ENCODE data around the gene BTBD16.
A peak's percentile ranks its signal among the peaks of the same experiment; 100 is the strongest.

The BTBD16 gene

GRCh38 chr10:122342293-122343134 is 71.4 kb downstream of the BTBD16 start:
- TF ChIP-seq CTCF (conservative IDR thresholded peaks at IDR 0.05), result peak; percentile 72
- no peak overlapping the region for H3K27ac ChIP-seq

- no peak for TF ChIP-seq CTCF (conservative IDR thresholded peaks at IDR 0.05)
- H3K27ac ChIP-seq, result no peak overlapping the region
These were observed 72.2 kb downstream of the BTBD16 start for GRCh38 chr10:122343135-122343800.

GRCh38 chr10:122343936-122344335 is 72.8 kb downstream of the BTBD16 start:
- no peak for TF ChIP-seq CTCF (conservative IDR thresholded peaks at IDR 0.05)
- H3K27ac ChIP-seq, result no peak overlapping the region

- no peak for TF ChIP-seq CTCF (conservative IDR thresholded peaks at IDR 0.05)
- no peak overlapping the region for H3K27ac ChIP-seq
These were observed 73.7 kb downstream of the BTBD16 start for GRCh38 chr10:122344741-122345258.

- H3K27ac ChIP-seq, result no peak overlapping the region
- TF ChIP-seq CTCF (conservative IDR thresholded peaks at IDR 0.05), result no peak
These were observed 75.3 kb downstream of the BTBD16 start for GRCh38 chr10:122346326-122346950.

- no peak overlapping the region for H3K27ac ChIP-seq
- no peak for TF ChIP-seq CTCF (conservative IDR thresholded peaks at IDR 0.05)
These were observed 76.2 kb downstream of the BTBD16 start for GRCh38 chr10:122347170-122347841.
